ENCODE data around the gene MCTP1.

Gene MCTP1

DNA sequence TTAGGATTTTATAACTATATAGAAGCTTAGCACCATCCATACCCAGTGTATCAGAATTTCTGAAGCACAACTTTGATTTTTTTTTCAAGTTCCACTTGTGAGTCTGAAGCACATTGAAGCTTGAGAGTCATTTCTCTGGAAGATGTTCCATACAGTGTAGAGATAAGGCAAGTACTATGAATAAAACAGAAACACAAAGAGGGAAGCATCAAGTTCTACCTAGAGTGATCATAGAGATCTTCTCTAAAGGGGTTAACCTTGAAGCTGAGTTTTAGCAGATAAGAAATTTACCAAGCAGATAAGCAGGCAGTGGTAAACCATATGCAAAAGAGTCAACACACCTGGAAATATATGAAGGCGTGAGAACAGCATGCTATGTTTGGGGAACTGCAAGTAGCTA lies 125.3 kb downstream of the MCTP1 start:
- no peak for DNase-seq (ENCODE audit: extremely low read depth, low read depth)
- TF ChIP-seq, protein P1, sequence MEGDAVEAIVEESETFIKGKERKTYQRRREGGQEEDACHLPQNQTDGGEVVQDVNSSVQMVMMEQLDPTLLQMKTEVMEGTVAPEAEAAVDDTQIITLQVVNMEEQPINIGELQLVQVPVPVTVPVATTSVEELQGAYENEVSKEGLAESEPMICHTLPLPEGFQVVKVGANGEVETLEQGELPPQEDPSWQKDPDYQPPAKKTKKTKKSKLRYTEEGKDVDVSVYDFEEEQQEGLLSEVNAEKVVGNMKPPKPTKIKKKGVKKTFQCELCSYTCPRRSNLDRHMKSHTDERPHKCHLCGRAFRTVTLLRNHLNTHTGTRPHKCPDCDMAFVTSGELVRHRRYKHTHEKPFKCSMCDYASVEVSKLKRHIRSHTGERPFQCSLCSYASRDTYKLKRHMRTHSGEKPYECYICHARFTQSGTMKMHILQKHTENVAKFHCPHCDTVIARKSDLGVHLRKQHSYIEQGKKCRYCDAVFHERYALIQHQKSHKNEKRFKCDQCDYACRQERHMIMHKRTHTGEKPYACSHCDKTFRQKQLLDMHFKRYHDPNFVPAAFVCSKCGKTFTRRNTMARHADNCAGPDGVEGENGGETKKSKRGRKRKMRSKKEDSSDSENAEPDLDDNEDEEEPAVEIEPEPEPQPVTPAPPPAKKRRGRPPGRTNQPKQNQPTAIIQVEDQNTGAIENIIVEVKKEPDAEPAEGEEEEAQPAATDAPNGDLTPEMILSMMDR (IDR thresholded peaks at IDR 0.05; ENCODE audit: low read depth, low read length): no peak

DNA sequence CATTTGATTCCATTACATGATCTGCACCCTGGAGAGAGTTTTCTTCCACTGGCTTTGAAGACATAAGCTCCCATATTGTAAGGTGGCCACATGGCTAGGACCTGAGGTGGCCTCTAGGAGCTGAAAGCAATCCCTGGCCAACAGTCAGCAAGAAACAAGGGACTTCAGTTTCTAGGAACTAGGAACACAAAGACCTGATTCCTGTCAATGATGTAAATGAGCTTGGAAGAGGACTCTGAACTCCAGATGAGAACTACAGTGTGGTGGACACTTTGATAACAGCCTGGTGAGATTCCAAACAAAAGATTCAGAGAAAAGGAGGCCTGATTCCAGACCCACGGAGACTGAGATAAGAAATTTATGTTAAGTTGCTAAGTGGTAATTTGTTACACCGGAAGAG lies 129.0 kb downstream of the MCTP1 start:
- TF ChIP-seq, protein P1 (IDR thresholded peaks at IDR 0.05; ENCODE audit: low read depth, low read length): no peak

DNA sequence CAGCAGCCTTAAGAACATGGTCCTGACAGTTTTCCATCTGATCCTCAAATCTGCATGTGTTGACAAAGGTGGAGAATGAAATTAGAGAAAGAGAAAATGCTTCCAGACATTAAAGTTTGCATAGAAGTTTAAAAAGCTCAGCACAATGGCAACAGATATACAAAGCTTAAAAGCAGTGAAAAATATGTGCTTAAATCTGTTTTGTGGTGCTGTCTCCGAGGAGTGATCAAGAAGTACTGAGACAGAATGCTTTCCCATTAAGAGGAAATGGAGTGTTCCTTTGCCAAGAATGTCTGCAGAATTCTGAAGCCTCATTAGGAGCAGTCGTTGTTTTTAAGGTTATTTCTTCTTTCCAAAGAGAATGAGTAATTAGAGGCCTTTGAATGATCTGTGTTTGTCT lies 131.4 kb downstream of the MCTP1 start:
- TF ChIP-seq, protein P1 (IDR thresholded peaks at IDR 0.05; ENCODE audit: low read depth, low read length): no peak
- DNase-seq (ENCODE audit: extremely low read depth, low read depth): no peak

More for the DNA sequence above, 129.0 kb downstream of the MCTP1 start:
- no peak for DNase-seq (ENCODE audit: extremely low read depth, low read depth)

DNA sequence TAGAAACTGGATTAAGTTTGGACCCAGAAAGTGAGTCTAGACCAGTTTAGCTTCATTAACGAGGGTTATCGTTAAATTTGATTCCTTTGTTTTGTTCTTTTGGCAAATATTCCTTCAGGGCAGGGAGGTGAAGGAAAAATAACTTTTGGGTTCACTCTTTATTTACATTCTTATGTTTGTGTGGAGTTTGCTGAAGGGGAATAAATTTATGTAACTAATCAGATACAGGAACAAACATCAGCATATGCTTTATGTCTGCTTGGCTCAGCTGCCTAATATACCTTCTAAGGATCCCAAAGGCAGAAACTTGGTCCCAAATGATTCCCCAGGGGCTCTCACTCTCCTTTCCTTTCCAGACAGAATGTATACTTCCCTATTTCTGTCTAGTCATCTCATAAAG lies 132.4 kb downstream of the MCTP1 start:
- TF ChIP-seq, protein P1 (IDR thresholded peaks at IDR 0.05; ENCODE audit: low read depth, low read length): no peak
- DNase-seq (ENCODE audit: extremely low read depth, low read depth): no peak

DNA sequence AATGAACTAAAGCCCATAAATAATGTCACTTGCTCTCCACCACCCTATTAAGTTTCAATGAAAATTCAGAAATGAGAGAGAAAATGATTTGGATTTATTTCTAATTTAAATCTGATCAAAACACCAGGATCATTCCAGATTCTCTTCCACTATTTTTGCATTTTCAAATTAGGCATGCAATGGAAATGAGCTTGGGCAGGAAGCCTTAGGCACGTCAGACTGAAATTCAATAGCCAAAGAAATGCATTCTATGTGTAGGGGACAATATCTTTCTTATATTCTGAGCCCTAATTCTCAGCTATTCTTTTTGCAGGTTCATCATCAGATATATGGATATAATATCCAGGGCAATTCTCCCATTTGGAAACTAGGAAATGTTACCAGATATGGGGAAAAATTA lies 132.8 kb downstream of the MCTP1 start:
- TF ChIP-seq, protein P1 (IDR thresholded peaks at IDR 0.05; ENCODE audit: low read depth, low read length): no peak
- DNase-seq (ENCODE audit: extremely low read depth, low read depth): no peak

DNA sequence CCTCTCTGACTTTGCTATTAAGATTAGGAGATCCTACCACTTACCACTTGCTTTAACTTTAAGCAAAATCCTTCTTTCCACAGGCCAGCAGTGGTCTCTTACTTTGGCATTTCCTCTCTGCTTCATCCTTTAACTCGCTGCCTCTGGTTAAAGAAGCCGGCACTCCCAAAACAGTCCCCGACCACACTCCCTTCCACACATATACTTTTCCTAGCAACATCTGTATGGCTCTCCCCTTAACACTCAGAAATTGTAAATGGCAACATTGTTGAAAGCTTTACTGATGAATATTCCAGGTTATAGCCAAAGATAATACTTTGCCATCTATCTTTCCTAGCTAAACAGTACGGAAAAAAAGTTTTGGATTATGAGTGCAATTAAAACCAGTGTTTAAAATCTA lies 133.2 kb downstream of the MCTP1 start:
- TF ChIP-seq, protein P1 (IDR thresholded peaks at IDR 0.05; ENCODE audit: low read depth, low read length): no peak
- no peak for DNase-seq (ENCODE audit: extremely low read depth, low read depth)

DNA sequence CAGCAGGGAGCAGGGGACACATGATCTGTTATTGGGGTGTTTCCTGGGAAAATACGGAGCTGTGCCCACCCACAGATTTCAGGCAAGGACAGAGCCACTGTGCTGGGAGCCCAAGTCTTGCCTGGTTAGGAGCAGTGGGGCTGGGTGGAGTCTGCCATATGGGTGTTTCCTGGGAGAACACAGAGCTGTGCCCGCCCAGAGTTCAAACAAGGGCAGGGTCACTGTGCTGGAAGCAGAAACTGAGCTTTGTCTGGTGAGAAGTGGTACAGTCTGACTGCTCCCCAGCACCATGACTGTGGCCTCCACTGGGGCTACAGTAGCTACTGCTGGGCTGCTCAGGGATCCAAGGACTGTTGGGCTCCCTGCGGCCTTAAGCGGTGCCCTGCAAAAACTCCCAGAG lies 135.5 kb downstream of the MCTP1 start:
- no peak for DNase-seq (ENCODE audit: extremely low read depth, low read depth)
- TF ChIP-seq, protein P1 (IDR thresholded peaks at IDR 0.05; ENCODE audit: low read depth, low read length): no peak
